Fibroblast of lung (primary cell): ENCODE data around the gene PFKFB2. TPM values are rescaled to one million over a fixed set of nuclear protein-coding genes. Genes with fewer than 3 reads are reported as not detected.

ENCODE experiments used
- DNase-seq, 2 donors: peaks; one replicate each; pipeline versions ENCODE4 v3.0.0 to v3.0.0-alpha.2; 2010; ENCODE audit warnings: low read depth in 2 of 2
- H2AFZ ChIP-seq: 2 replicates; pipeline ENCODE4 v1.5.1; 2012; ENCODE audit warnings: low read length, control low read depth, inconsistent platforms
- H3K27ac ChIP-seq: 2 replicates; pipeline ENCODE4 v1.5.1; 2011; ENCODE audit warnings: low read length, control low read depth; ENCODE audit not compliant: insufficient read depth
- H3K27me3 ChIP-seq: 2 replicates; pipeline ENCODE4 v1.5.1; 2011; ENCODE audit warnings: mild to moderate bottlenecking, low read length; ENCODE audit not compliant: control insufficient read depth, insufficient read depth
- H3K36me3 ChIP-seq: 2 replicates; pipeline ENCODE4 v1.5.1; 2011; ENCODE audit warnings: low read length; ENCODE audit not compliant: control insufficient read depth, insufficient read depth
- H3K4me1 ChIP-seq: 2 replicates; pipeline ENCODE4 v1.5.1; 2011; ENCODE audit warnings: low read length; ENCODE audit not compliant: control insufficient read depth, insufficient read depth; ENCODE audit errors: extremely low read depth
- H3K4me2 ChIP-seq: 2 replicates; pipeline ENCODE4 v1.5.1; 2011; ENCODE audit warnings: low read length, control low read depth; ENCODE audit not compliant: insufficient read depth; ENCODE audit errors: extremely low read depth
- H3K4me3 ChIP-seq, 4 experiments: fragments of 200-600 bp in 1 of 4; sonication (generic) in 1 of 4; replicated peaks in 1 of 4; 2 replicates each; pipeline ENCODE4 v1.5.1; 2011 to 2016; ENCODE audit warnings: low read length in 4 of 4, low read depth in 3 of 4, mild to moderate bottlenecking in 3 of 4, control low read depth in 2 of 4, inconsistent platforms in 1 of 4, mixed read lengths in 1 of 4; ENCODE audit not compliant: insufficient read depth in 1 of 4; ENCODE audit errors: control extremely low read depth in 1 of 4
- H3K79me2 ChIP-seq: 2 replicates; pipeline ENCODE4 v1.5.1; 2012; ENCODE audit warnings: mild to moderate bottlenecking, low read length, inconsistent platforms; ENCODE audit not compliant: control insufficient read depth, insufficient read depth
- H3K9ac ChIP-seq: 2 replicates; pipeline ENCODE4 v1.5.1; 2011; ENCODE audit warnings: mild to moderate bottlenecking, low read length, control low read depth; ENCODE audit not compliant: insufficient read depth
- H3K9me3 ChIP-seq: 2 replicates; pipeline ENCODE4 v1.5.1; 2012; ENCODE audit warnings: low read depth, low read length; ENCODE audit not compliant: control insufficient read depth, insufficient read depth
- H4K20me1 ChIP-seq: 2 replicates; pipeline ENCODE4 v1.5.1; 2011; ENCODE audit warnings: low read length; ENCODE audit not compliant: control insufficient read depth, insufficient read depth; ENCODE audit errors: extremely low read depth
- EZH2 ChIP-seq: IDR thresholded peaks from 2 replicates; pipeline ENCODE4 v1.5.1; 2012; ENCODE audit warnings: low read length, control low read depth, mild to moderate bottlenecking; ENCODE audit errors: missing control alignments
- polyA plus RNA-seq, 2 donors: library from polyadenylated mRNA; depleted of rRNA in 1 of 2; stranded (reverse) in 1 of 2; unstranded in 1 of 2; fragments of >200 nt; gene quantifications; 2 replicates each; pipeline ENCODE4 v1.2.1, GENCODE V29; 2011 to 2012; ENCODE audit warnings: missing spikeins in 1 of 2
- total RNA-seq: library from RNA; depleted of rRNA; stranded (reverse); fragments of >200 nt; gene quantifications from 2 replicates; pipeline ENCODE4 v1.2.1, GENCODE V29; 2014
- TF ChIP-seq, protein P1 (sequence below), 2 donors: IDR thresholded peaks in 1 of 2; conservative IDR thresholded peaks in 1 of 2; 1 replicate in 1 of 2; 2 replicates in 1 of 2; pipeline ENCODE4 v1.5.1; 2011 to 2012; ENCODE audit warnings: low read length in 2 of 2, control low read depth in 1 of 2, inconsistent platforms in 1 of 2, low read depth in 1 of 2, mild to moderate bottlenecking in 1 of 2

Gene PFKFB2
- total and polyA plus RNA-seq, 2 donors (not counting 1 experiment from before 2014, with no cell fraction given) = 3.2 to 7.6 TPM

DNA sequence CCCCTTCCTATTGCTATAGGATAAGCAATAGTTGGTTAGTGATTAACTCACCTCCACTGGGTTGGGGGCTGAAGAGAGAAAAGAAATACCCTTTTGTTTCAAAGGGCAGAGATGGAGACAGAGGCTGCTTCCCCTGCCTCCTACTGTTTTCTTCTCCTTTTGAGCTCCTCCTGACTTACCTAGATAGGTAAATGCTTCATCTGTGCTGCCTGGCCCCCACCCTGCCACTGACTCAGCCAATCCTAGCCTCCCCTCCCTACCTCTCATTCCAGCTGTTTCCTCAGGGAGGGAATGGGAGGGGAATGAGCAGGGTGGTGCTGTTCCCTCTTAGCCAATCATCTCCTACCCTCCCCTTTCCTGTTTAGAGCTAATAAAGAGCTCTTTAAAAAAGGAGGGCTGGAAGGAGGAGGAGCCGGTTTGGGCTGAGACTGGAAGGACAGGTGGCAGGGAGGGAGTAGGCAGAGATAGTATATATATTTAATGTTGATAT is 20.5 kb upstream of the PFKFB2 start, which contains the start of gene C1orf116:
TSS of gene C1orf116 (minus strand) at position 229 of the 490 bp plus-strand sequence. CDS start 5,158 bp downstream, outside the sequence.
- Histone ChIP-seq H3K27me3 (peaks cover 6% of the 10 kb centered on the region), H3K9me3 (no peaks in the 10 kb centered on the region), H2AFZ (no peak within 1 kb of the TSS), H3K4me1 (no peaks in the 10 kb centered on the region), H3K79me2 (no peaks in the 10 kb centered on the region), H3K4me2 (no peak within 1 kb of the TSS), H4K20me1 (no peaks in the 10 kb centered on the region), H3K36me3 (no peaks in the 10 kb centered on the region), H3K9ac (no peak within 1 kb of the TSS), H3K27ac (no peak within 1 kb of the TSS), H3K4me3 (no peak within 1 kb of the TSS)
- TF ChIP-seq, protein P1, sequence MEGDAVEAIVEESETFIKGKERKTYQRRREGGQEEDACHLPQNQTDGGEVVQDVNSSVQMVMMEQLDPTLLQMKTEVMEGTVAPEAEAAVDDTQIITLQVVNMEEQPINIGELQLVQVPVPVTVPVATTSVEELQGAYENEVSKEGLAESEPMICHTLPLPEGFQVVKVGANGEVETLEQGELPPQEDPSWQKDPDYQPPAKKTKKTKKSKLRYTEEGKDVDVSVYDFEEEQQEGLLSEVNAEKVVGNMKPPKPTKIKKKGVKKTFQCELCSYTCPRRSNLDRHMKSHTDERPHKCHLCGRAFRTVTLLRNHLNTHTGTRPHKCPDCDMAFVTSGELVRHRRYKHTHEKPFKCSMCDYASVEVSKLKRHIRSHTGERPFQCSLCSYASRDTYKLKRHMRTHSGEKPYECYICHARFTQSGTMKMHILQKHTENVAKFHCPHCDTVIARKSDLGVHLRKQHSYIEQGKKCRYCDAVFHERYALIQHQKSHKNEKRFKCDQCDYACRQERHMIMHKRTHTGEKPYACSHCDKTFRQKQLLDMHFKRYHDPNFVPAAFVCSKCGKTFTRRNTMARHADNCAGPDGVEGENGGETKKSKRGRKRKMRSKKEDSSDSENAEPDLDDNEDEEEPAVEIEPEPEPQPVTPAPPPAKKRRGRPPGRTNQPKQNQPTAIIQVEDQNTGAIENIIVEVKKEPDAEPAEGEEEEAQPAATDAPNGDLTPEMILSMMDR (conservative IDR thresholded peaks at IDR 0.05 in 1 of 2, IDR thresholded peaks at IDR 0.05 in 1 of 2; ENCODE audit: low read depth in 1 of 2, low read length in 2 of 2) = no peak
- no peak for TF ChIP-seq EZH2
- DNase-seq = no peak

DNA sequence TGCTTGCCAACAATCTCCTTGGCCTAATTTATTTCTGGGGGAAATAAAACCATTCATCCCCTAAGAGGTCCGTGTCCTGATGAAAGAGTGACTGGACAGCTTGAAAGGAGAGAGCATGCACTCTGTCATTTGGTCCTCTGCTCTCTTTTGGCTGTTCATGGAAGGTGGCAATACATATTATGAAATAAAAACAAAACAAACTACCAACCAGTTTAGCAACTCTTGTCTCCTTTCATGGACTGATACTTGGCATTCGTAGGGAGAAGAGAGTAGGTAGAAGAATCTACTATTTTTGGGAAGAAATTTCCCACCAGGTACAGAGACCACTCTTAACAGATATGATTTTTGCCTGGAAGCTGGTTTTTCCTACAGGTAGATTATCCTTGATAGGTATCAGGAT is 19.8 kb upstream of the PFKFB2 start:
- TF ChIP-seq, protein P1 (conservative IDR thresholded peaks at IDR 0.05 in 1 of 2, IDR thresholded peaks at IDR 0.05 in 1 of 2; ENCODE audit: low read depth in 1 of 2, low read length in 2 of 2) = no peak
- Histone ChIP-seq H3K27ac (no peak overlapping the region), H4K20me1 (no peaks in the 10 kb centered on the region), H3K79me2 (no peaks in the 10 kb centered on the region), H3K9ac (no peak overlapping the region), H3K9me3 (no peaks in the 10 kb centered on the region), H3K4me3 (no peak overlapping the region), H3K4me1 (no peaks in the 10 kb centered on the region), H2AFZ (no peak overlapping the region), H3K27me3 (peaks cover 6% of the 10 kb centered on the region), H3K4me2 (no peak overlapping the region), H3K36me3 (no peaks in the 10 kb centered on the region)
- no peak for DNase-seq

DNA sequence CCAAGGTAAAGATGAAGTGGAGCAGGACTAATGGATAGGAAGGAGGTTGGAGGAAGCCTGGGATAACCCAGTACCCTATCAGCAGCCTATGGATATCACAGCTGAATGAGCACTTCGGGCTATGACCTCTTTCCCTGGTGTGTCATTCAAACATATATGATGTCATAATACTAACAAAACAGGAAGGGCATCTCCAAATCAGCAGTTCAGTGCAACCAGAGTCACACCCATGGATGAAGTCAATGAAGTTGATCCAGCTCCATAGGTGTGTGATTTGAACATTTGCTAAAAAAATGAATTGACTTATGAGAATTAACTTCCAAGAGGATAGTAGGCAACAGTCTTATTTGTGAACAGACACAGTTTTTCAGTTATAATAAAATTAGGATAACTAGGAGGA is 18.9 kb upstream of the PFKFB2 start:
- Histone ChIP-seq H3K4me1 (no peaks in the 10 kb centered on the region), H3K36me3 (no peaks in the 10 kb centered on the region), H3K9me3 (no peaks in the 10 kb centered on the region), H3K27ac (no peak overlapping the region), H3K9ac (no peak overlapping the region), H4K20me1 (no peaks in the 10 kb centered on the region), H3K4me3 (no peak overlapping the region), H3K79me2 (no peaks in the 10 kb centered on the region), H3K4me2 (no peak overlapping the region), H2AFZ (no peak overlapping the region), H3K27me3 (peaks cover 6% of the 10 kb centered on the region)
- DNase-seq = no peak
- TF ChIP-seq, protein P1 (conservative IDR thresholded peaks at IDR 0.05 in 1 of 2, IDR thresholded peaks at IDR 0.05 in 1 of 2; ENCODE audit: low read depth in 1 of 2, low read length in 2 of 2) = no peak
- TF ChIP-seq EZH2 = no peak
